Neuronal stem cell (in vitro differentiated cells): ENCODE data around the gene WDR18.

Source experiments
- DNase-seq: peaks from one replicate; pipeline ENCODE4 v3.0.0-alpha.2; 2013; ENCODE audit warnings: low spot score
- H2AFZ ChIP-seq: one replicate; pipeline ENCODE4 v1.6.1; 2013; ENCODE audit warnings: mild to moderate bottlenecking, low read length, inconsistent platforms
- H2AK5ac ChIP-seq: 2 replicates; pipeline ENCODE4 v1.6.1; 2013; ENCODE audit warnings: low read depth, mild to moderate bottlenecking, inconsistent platforms, low read length, moderate library complexity, mixed read lengths
- H2BK120ac ChIP-seq: 2 replicates; pipeline ENCODE4 v1.6.1; 2013; ENCODE audit warnings: low read depth, mild to moderate bottlenecking, inconsistent platforms, low read length, moderate library complexity, mixed read lengths
- H2BK12ac ChIP-seq: one replicate; pipeline ENCODE4 v1.6.1; 2013; ENCODE audit warnings: low read length, inconsistent platforms
- H2BK15ac ChIP-seq: 2 replicates; pipeline ENCODE4 v1.6.1; 2013; ENCODE audit warnings: mild to moderate bottlenecking, low read length, inconsistent platforms, mixed read lengths
- H2BK5ac ChIP-seq: one replicate; pipeline ENCODE4 v1.6.1; 2013; ENCODE audit warnings: inconsistent platforms, mild to moderate bottlenecking, low read length, moderate library complexity
- H3K14ac ChIP-seq: one replicate; pipeline ENCODE4 v1.6.1; 2013; ENCODE audit warnings: low read length, inconsistent platforms
- H3K18ac ChIP-seq: 2 replicates; pipeline ENCODE4 v1.6.1; 2013; ENCODE audit warnings: low read length, inconsistent platforms
- H3K23ac ChIP-seq: 2 replicates; pipeline ENCODE4 v1.6.1; 2013; ENCODE audit warnings: low read depth, mild to moderate bottlenecking, mixed read lengths, low read length, inconsistent platforms; ENCODE audit not compliant: poor library complexity
- H3K27ac ChIP-seq: replicated peaks from 3 replicates; pipeline ENCODE4 v1.5.1; 2013; ENCODE audit warnings: low read length, inconsistent platforms
- H3K27me3 ChIP-seq, 3 experiments: 2 replicates each; pipeline ENCODE4 v1.6.1; 2013; ENCODE audit warnings: low read length in 3 of 3, mild to moderate bottlenecking in 2 of 3, inconsistent platforms in 1 of 3, low read depth in 1 of 3, mixed read lengths in 1 of 3, moderate library complexity in 1 of 3; ENCODE audit not compliant: control insufficient read depth in 3 of 3, insufficient read depth in 3 of 3
- H3K36me3 ChIP-seq, 2 donors: replicated peaks in 1 of 2; 2 replicates each; pipeline ENCODE4 v1.6.1; 2013; ENCODE audit warnings: low read length in 2 of 2; ENCODE audit not compliant: control insufficient read depth in 2 of 2, insufficient read depth in 2 of 2
- H3K4ac ChIP-seq: 2 replicates; pipeline ENCODE4 v1.6.1; 2013; ENCODE audit warnings: inconsistent platforms, mild to moderate bottlenecking, low read length, moderate library complexity
- H3K4me1 ChIP-seq, 2 donors: 1 replicate in 1 of 2; 2 replicates in 1 of 2; pipeline ENCODE4 v1.6.1; 2013; ENCODE audit warnings: low read length in 2 of 2, low read depth in 1 of 2; ENCODE audit not compliant: control insufficient read depth in 2 of 2, insufficient read depth in 1 of 2
- H3K4me2 ChIP-seq: one replicate; pipeline ENCODE4 v1.6.1; 2013; ENCODE audit warnings: mild to moderate bottlenecking, low read length, inconsistent platforms; ENCODE audit not compliant: insufficient read depth, poor library complexity, severe bottlenecking
- H3K4me3 ChIP-seq, 2 donors: 2 replicates each; pipeline ENCODE4 v1.5.1; 2013; ENCODE audit warnings: low read length in 2 of 2, mild to moderate bottlenecking in 2 of 2, inconsistent platforms in 1 of 2, moderate library complexity in 1 of 2
- H3K79me1 ChIP-seq: one replicate; pipeline ENCODE4 v1.6.1; 2013; ENCODE audit warnings: low read depth, mild to moderate bottlenecking, inconsistent platforms, low read length, moderate library complexity
- H3K9ac ChIP-seq: one replicate; pipeline ENCODE4 v1.6.1; 2013; ENCODE audit warnings: mild to moderate bottlenecking, low read depth, low read length, inconsistent platforms; ENCODE audit not compliant: poor library complexity
- H3K9me3 ChIP-seq, 2 donors: replicated peaks in 1 of 2; 2 replicates each; pipeline versions ENCODE3 to v1.6.1; 2013; ENCODE audit warnings: low read length in 2 of 2, mild to moderate bottlenecking in 2 of 2, inconsistent platforms in 1 of 2, low read depth in 1 of 2, mixed read lengths in 1 of 2, moderate library complexity in 1 of 2; ENCODE audit not compliant: control insufficient read depth in 2 of 2, insufficient read depth in 1 of 2
- H4K8ac ChIP-seq: one replicate; pipeline ENCODE4 v1.6.1; 2013; ENCODE audit warnings: low read depth, mild to moderate bottlenecking, inconsistent platforms, low read length, moderate library complexity
- H4K91ac ChIP-seq: one replicate; pipeline ENCODE4 v1.6.1; 2013; ENCODE audit warnings: low read length, low read depth, mild to moderate bottlenecking, inconsistent platforms; ENCODE audit not compliant: poor library complexity
- WGBS, 2 donors: extraction: QIAGEN DNeasy Blood & Tissue Kit; methylation state at CpG; one replicate each; pipeline ENCODE4 v1.1.7; 2013; ENCODE audit warnings: missing lambda C conversion rate in 2 of 2, mixed read lengths in 1 of 2; ENCODE audit not compliant: insufficient read length in 2 of 2, insufficient replicate concordance in 1 of 2; ENCODE audit errors: extremely low coverage in 2 of 2; 5-methylcytosine and 5-hydroxymethylcytosine counted together

Gene WDR18

DNA sequence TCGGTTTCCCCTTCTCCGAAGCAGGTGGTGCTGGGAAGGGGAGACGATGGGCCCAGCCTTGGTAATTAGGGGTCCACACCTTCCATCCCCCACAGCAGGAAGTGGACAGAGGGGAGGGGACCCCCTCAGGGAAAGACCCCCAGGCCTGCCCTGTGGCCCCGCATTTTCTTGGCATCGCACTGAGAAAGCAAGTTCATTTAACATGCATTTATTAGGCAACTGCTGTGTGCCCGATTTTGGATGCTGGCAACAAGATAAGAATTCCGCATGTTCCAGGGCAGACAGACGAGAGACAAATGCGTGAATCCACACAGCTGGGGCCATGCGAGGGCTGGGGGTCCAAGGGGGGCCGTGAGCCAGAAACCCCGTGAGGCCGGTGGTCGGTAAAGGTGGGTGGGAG lies 29.9 kb upstream of the WDR18 start:
- peak overlapping the region; percentile 44 for H3K9ac ChIP-seq
- no peak overlapping the region for H2AFZ ChIP-seq
- H3K4ac ChIP-seq: peak overlapping the region; percentile 93
- H3K4me2 ChIP-seq: no peak overlapping the region
- no peak for DNase-seq
- H4K91ac ChIP-seq: peak overlapping the region; percentile 30
- H3K4me3 ChIP-seq: no peak overlapping the region
- peak overlapping the region; percentile 38 for H3K14ac ChIP-seq
- H3K9me3 ChIP-seq: no peaks in the 10 kb centered on the region
- peak overlapping the region; percentile 96 for H3K27ac ChIP-seq
- peak overlapping the region; percentile 96 for H2BK5ac ChIP-seq
- peak overlapping the region; percentile 95 for H2AK5ac ChIP-seq
- H2BK15ac ChIP-seq: peak overlapping the region; percentile 71
- peaks cover 20% of the 10 kb centered on the region for H3K79me1 ChIP-seq
- H4K8ac ChIP-seq: no peak overlapping the region
- peaks cover 35 to 38% of the 10 kb centered on the region in 2 donors for H3K4me1 ChIP-seq
- no CpG with 5 or more reads among the region's 14 CpGs for WGBS, 2 donors
- peak overlapping the region; percentile 47 for H2BK12ac ChIP-seq
- peak overlapping the region; percentile 100 for H2BK120ac ChIP-seq
- H3K27me3 ChIP-seq: no peaks in the 10 kb centered on the region
- peak overlapping the region; percentile 96 for H3K18ac ChIP-seq
- H3K23ac ChIP-seq: peak overlapping the region; percentile 65
- H3K36me3 ChIP-seq: peaks cover 4 to 9% of the 10 kb centered on the region in 2 donors

DNA sequence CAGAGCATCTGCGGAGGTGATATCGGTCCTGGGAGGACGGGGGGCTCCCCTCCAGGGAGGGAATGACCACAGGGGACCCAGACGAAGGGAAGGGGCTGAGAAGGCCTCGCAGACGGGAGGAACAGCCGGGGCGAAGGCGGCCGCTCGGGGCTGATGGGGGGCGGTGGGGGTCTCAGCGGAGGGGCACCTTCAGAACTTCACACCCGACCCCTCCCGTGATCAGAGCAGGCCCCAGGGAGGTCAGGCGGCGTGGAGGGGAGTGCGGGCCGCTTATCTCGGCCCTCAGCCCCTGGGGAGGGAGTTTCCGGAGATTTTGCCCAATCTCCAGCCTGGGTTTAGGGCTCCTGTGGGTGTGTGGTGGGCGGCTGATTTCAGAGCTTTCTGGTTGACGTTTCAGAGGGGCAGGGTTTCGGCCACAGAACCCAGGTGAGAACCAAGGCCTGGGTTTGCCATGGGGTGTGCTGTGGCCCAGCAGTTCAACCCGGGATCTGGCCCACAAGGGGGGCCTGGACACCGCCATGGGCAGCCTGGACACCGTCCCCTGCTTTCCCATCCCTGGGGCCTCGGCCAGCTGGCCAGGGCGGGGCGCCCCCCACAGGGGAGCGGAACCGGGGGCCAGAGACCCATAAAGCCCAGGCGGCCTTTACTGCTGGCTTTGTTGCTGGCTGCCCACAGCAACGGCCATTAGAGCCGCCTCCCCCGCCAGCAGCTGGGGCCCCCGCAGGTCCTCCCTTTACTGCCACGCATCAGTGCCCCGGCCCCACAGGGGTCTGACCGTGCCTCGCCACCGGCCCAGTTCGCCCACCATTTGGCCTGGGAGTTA lies 29.3 kb upstream of the WDR18 start:
- Histone ChIP-seq H3K27ac (peak overlapping the region; percentile 96), H3K9me3 (no peaks in the 10 kb centered on the region), H3K79me1 (peaks cover 24% of the 10 kb centered on the region), H2BK12ac (peak overlapping the region; percentile 91), H4K91ac (peak overlapping the region; percentile 30), H3K4me1 (peaks cover 35 to 41% of the 10 kb centered on the region in 2 donors), H2BK5ac (peak overlapping the region; percentile 96), H2AK5ac (peak overlapping the region; percentile 95), H3K23ac (peak overlapping the region; percentile 65), H3K4me3 (no peak overlapping the region), H3K36me3 (peaks cover 8 to 15% of the 10 kb centered on the region in 2 donors), H2AFZ (no peak overlapping the region), H2BK120ac (peak overlapping the region; percentile 100), H3K4me2 (no peak overlapping the region), H3K14ac (peak overlapping the region; percentile 38), H3K4ac (peak overlapping the region; percentile 93), H2BK15ac (peak overlapping the region; percentile 71), H3K18ac (peak overlapping the region; percentile 96), H3K9ac (peak overlapping the region; percentile 73), H3K27me3 (no peaks in the 10 kb centered on the region), H4K8ac (peak overlapping the region; percentile 33)
- no peak for DNase-seq
- WGBS, 2 donors: no CpG with 5 or more reads among the region's 43 CpGs

DNA sequence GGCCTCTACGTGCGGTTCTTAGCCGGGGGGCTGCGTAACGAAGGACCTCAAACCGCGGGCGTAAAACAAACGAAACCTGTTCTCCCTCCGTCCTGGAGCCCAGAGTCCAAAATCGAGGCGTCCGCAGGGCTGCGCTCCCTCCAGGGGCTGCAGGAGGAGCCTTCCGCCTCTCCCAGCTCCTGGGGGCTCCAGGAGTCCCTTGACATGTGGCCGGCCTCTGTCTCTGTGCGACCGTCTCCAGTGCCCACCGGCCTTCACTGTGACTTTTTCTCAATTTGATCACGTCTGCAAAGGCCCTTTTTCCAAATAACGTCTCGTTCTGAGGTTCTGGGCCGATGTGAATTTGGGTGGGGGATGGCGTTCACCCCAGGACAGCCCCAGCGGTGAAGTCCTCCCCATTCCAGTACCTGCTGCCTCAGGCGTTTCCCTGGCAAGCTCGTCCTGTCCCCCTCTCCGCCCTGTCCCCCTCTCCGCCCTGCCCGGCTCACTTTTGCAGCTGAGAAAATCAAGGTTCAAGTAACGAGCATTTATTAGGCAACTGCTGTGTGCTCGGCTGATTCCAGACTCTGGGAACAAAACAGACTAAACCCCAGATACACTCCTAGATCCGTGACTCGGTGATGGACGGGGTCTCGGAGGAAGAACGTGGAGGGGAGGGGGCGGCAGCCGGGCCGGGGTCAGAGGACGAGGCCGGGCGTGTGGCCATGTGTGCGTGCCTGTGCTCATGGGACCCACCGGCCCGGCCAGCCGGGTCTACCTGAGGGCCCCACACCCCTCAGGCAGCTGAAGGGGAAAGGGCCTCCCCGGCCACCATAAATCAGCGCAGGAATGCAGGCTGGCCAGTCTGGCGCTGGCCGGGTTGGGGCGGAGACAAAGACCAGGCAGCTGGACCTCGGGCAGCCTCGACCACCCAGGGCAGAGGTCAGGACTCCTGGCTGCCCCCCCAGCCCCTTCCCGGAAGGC lies 28.1 kb upstream of the WDR18 start:
- Histone ChIP-seq H2AFZ (no peak overlapping the region), H2BK12ac (peak overlapping the region; percentile 91), H3K14ac (peak overlapping the region; percentile 92), H2BK5ac (peak overlapping the region; percentile 96), H3K27me3 (no peaks in the 10 kb centered on the region), H4K91ac (peak overlapping the region; percentile 99), H2AK5ac (peak overlapping the region; percentile 95), H2BK15ac (peak overlapping the region; percentile 58), H2BK120ac (peak overlapping the region; percentile 99), H3K4ac (peak overlapping the region; percentile 43), H4K8ac (peak overlapping the region; percentile 65), H3K23ac (peak overlapping the region; percentile 16), H3K9ac (peak overlapping the region; percentile 24), H3K18ac (peak overlapping the region; percentile 98), H3K4me2 (peak overlapping the region; percentile 45), H3K4me1 (peaks cover 35 to 49% of the 10 kb centered on the region in 2 donors), H3K27ac (peak overlapping the region; percentile 96), H3K9me3 (no peaks in the 10 kb centered on the region), H3K4me3 (no peak overlapping the region), H3K36me3 (peaks cover 14 to 27% of the 10 kb centered on the region in 2 donors), H3K79me1 (peaks cover 36% of the 10 kb centered on the region)
- DNase-seq: peak; percentile 90
- no CpG with 5 or more reads among the region's 55 CpGs for WGBS, 2 donors
